ENCODE results near the gene LAMB2. TPM values are rescaled to one million over a fixed set of nuclear protein-coding genes. Genes with fewer than 3 reads are reported as not detected.

LAMB2 gene
- 75.5 to 100.0 TPM (median 84.8 TPM) in 5 replicates for total RNA-seq (2022; extraction: Qiagen RNA extraction; ENCODE audit: low read depth)

DNA sequence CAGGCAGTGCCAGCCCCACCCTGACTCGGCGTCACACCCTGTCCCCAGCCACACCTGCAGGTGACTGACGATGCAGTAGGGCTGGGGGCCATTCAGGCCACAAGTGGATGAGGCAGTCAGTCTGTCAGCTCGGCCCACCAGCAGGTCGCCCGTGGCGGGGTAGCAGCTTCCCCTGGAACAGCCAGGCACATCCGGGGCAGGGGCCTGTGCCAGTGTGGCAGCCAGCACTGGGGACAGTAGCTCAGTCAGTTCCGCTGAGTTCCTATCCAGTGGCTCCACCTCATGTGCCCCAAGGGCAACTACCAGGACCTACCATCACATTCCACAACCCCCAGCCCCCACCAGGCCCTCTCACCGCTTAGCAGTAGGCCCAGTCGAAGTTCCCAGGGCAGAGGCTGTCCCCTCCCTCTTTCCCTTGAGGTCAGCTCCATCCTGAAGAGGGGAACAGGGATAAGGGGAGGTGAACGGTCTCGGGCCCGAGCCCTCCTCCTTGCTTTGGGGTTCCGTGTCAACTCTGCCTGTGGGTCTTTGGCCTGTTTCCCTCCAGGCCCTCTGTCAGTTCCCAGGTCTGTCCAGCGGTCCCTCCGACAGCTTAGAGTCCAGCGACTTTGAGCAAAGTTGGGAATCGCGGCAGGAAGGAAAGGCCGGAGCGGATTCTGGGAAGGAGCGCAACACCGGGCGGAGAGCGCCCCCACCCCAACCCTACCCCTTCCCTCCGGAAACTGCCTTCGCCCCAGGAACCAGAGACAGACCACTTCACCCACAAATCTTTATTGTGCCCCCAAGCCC is at the start of gene LAMB2:
Gene LAMB2 (minus strand): TSS at position 614 of the 789 bp plus-strand sequence. CDS start 183 bp downstream, at position 431.

GRCh38 chr3:49171119-49171774 is 38.4 kb upstream of the LAMB2 start, which contains the start of gene KLHDC8B:
TSS of gene KLHDC8B (plus strand) at chr3:49171598. CDS start at chr3:49172770, 1,172 bp downstream.

GRCh38 chr3:49165771-49166751 is 33.2 kb upstream of the LAMB2 start, which contains the start of gene CCDC71:
TSS of gene CCDC71 (minus strand) at chr3:49166331. CDS start at chr3:49164208, 2,123 bp downstream.

DNA sequence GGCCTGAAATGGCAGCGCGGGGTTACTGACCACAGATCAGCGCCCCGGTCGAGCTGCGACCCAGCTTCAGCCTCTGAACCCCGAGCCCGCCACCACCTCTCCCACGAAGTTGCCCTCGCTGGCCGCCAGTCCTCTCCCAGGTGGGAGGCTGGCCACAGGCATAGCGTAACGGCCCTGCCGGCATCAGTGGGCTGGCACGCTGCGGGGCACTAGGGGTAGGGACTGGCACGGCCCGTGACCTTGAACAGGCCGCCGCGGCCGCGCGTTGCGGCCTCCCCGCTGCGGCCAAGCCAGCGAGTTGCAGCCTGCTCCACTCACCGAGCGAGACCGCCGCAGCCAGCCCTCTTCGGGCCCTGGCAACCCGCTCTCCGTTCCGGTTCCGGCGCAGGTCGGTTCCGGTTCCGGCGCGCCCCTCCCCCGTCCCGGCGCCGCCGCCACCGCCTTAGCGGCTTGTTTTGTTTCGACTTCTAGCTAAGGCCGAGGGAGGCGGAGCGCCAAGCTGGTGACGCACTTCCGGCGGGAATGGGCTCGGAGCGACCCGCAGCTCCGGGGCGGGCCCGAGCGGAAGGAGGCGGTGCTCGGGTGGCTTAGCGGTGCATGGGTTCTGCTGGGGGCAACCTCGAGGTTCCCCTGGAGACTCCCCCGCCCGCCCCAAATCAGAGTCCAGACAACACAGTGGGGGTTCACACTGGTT is 12.3 kb downstream of the LAMB2 start, which contains the start of gene USP19:
Gene USP19 (minus strand): TSS at position 386 of the 694 bp plus-strand sequence. CDS start 1,678 bp downstream, outside the sequence.

DNA sequence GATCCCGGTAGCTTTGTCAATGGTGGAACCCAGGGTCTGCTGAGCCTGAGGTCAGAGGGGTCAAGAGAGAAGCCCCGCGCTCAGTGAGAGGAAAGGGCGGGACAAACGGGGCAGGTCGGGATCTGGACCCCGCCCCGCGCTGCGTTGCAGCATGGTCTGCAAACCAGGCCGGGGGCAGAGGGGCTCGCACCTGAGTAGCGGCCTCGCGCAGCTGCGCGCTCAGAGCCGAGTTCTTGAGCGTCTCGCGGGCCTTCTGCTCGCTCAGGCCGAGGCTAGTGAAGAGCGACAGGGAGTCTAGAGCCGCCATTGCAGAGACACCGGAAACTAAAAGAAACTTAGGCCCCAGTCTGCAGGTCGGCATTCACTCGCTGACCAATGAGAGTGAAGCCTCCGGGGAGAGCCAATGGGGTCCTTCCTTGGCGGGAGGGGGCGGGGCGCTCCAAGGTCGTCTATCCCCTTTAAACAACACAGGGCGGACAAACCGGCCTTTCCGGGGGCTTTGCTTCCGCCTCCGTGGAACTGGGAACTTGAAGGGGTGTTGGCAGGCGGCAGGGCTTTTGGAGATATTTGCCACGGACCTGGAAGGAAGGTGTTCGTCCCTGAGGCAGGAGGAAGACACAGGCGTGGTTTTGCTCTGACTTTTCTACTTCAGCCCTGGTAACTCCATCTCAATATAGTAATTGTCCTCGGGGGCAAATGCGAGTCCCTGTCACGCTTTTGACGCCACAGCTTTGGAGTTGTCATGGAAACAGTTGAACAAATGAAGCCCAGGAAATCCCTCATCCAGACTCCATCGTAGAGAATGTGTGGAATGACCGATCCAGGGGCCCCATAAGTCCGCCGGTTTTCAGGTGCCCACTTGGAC is 28.2 kb downstream of the LAMB2 start, which contains the start of gene QARS1:
Gene QARS1 (minus strand): TSS at position 331 of the 865 bp plus-strand sequence. CDS start 24 bp downstream, at position 307.

DNA sequence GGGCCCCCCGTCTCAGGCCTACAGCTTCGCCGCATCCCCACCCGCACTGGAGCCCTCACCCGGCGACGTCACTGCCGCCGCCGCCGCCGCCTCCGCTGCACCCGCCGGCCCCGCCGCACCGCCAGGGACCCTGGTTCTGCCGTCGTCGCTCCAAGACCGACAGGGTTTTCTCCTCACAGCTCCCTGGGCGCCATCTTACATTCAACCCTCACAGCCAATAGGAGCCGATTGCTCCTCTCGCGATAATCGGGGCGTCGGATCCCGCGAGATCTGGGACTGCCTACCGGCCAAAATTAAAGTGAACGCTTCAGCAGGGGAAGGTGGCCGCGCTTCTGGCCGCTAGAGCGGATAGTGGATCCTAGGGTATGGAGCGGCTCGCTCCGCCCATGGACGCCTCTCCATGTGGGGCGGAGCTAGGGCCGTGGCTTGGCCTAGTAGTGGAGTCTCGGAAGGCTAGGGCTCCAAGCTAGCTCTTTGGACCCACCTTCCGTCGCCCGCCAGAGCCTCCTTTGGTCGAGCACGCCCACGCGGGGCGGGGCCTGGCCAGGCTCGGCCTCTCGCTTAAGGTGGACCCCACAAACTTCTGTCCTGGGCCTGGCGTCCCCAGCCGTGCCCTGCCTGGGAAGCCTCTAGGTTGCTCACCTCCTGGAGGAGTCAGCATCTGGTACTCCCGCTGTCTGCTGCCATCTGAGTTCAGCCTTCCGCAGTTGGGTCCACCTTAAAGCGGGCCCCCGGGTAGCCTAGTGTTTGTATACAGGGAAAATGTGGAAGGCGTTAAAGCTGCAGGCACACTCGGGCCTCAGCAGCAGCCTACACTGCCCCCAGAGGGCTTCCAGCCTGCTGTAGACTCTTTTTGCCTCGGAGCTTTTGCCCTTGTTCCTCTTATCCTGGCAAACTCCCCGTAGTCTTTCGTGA is 38.7 kb downstream of the LAMB2 start, which contains the start of gene QRICH1:
Gene QRICH1 (minus strand): TSS at position 219 of the 915 bp plus-strand sequence. CDS start 17,054 bp downstream, outside the sequence.

Other genes with a start within 250 kb of the LAMB2 start
- 9.9 to 11.8 TPM (median 10.8 TPM) in 5 replicates for gene SLC25A20, start 234.2 kb downstream of the LAMB2 start, total RNA-seq (2022; extraction: Qiagen RNA extraction; ENCODE audit: low read depth)
- 58.2 to 64.1 TPM (median 62.6 TPM) in 5 replicates for gene ARIH2, start 214.2 kb downstream of the LAMB2 start, total RNA-seq (2022; extraction: Qiagen RNA extraction; ENCODE audit: low read depth)
- gene P4HTM, start 142.8 kb downstream of the LAMB2 start, total RNA-seq (2022; extraction: Qiagen RNA extraction; ENCODE audit: low read depth) = 11.7 to 19.5 TPM (median 18.6 TPM) in 5 replicates
- 68.1 to 80.6 TPM (median 71.0 TPM) in 5 replicates for gene WDR6, start 125.7 kb downstream of the LAMB2 start, total RNA-seq (2022; extraction: Qiagen RNA extraction; ENCODE audit: low read depth)
- 16.7 to 25.0 TPM (median 24.7 TPM) in 5 replicates for gene DALRD3, start 114.5 kb downstream of the LAMB2 start, total RNA-seq (2022; extraction: Qiagen RNA extraction; ENCODE audit: low read depth)
- gene NDUFAF3, start 110.9 kb downstream of the LAMB2 start, total RNA-seq (2022; extraction: Qiagen RNA extraction; ENCODE audit: low read depth) = 50.1 to 90.6 TPM (median 82.5 TPM) in 5 replicates
- gene IMPDH2, start 103.7 kb downstream of the LAMB2 start, total RNA-seq (2022; extraction: Qiagen RNA extraction; ENCODE audit: low read depth) = 154 to 174 TPM (median 168 TPM) in 5 replicates
- gene QRICH1, start 39.0 kb downstream of the LAMB2 start, total RNA-seq (2022; extraction: Qiagen RNA extraction; ENCODE audit: low read depth) = 37.3 to 42.6 TPM (median 38.8 TPM) in 5 replicates
- 124 to 161 TPM (median 149 TPM) in 5 replicates for gene QARS1, start 28.3 kb downstream of the LAMB2 start, total RNA-seq (2022; extraction: Qiagen RNA extraction; ENCODE audit: low read depth)
- 20.0 to 26.9 TPM (median 23.7 TPM) in 5 replicates for gene USP19, start 12.2 kb downstream of the LAMB2 start, total RNA-seq (2022; extraction: Qiagen RNA extraction; ENCODE audit: low read depth)
- 10.1 to 17.1 TPM (median 13.0 TPM) in 5 replicates for gene CCDC71, start 33.3 kb upstream of the LAMB2 start, total RNA-seq (2022; extraction: Qiagen RNA extraction; ENCODE audit: low read depth)
- 4.1 to 5.5 TPM (median 4.5 TPM) in 5 replicates for gene KLHDC8B, start 38.5 kb upstream of the LAMB2 start, total RNA-seq (2022; extraction: Qiagen RNA extraction; ENCODE audit: low read depth)
- 1.8 to 2.6 TPM (median 2.3 TPM) in 5 replicates for gene C3orf62, start 144.2 kb upstream of the LAMB2 start, total RNA-seq (2022; extraction: Qiagen RNA extraction; ENCODE audit: low read depth)
- gene USP4, start 207.0 kb upstream of the LAMB2 start, total RNA-seq (2022; extraction: Qiagen RNA extraction; ENCODE audit: low read depth) = 11.3 to 14.8 TPM (median 13.9 TPM) in 5 replicates
- 244 to 303 TPM (median 289 TPM) in 5 replicates for gene GPX1, start 225.3 kb upstream of the LAMB2 start, total RNA-seq (2022; extraction: Qiagen RNA extraction; ENCODE audit: low read depth)